ENCODE data around the gene ITGB2.
A peak's percentile ranks its signal among the peaks of the same experiment; 100 is the strongest.

ITGB2 gene

GRCh38 chr21:44940116-44940631 is 19.5 kb upstream of the ITGB2 start:
- DNase-seq (ENCODE audit: low spot score): no peak

- DNase-seq (ENCODE audit: low spot score): peak; percentile 86
Observed at GRCh38 chr21:44939532-44940115, 18.9 kb upstream of the ITGB2 start, which contains the start of gene SLX9. TSS of gene SLX9 (plus strand) at chr21:44940029. CDS start at chr21:44940058, 29 bp downstream.

- no peak for DNase-seq (ENCODE audit: low spot score)
Observed at GRCh38 chr21:44938772-44939531, 18.3 kb upstream of the ITGB2 start.

GRCh38 chr21:44935533-44935927 is 14.8 kb upstream of the ITGB2 start:
- DNase-seq (ENCODE audit: low spot score): no peak

- no peak for DNase-seq (ENCODE audit: low spot score)
Observed at GRCh38 chr21:44934797-44935532, 14.3 kb upstream of the ITGB2 start.

GRCh38 chr21:44934276-44934675 is 13.6 kb upstream of the ITGB2 start:
- DNase-seq (ENCODE audit: low spot score): no peak

- no peak for DNase-seq (ENCODE audit: low spot score)
Observed at GRCh38 chr21:44933918-44934260, 13.2 kb upstream of the ITGB2 start.

GRCh38 chr21:44933199-44933917 is 12.7 kb upstream of the ITGB2 start:
- no peak for DNase-seq (ENCODE audit: low spot score)

- peak; percentile 31 for DNase-seq (ENCODE audit: low spot score)
Observed at GRCh38 chr21:44932408-44933181, 11.9 kb upstream of the ITGB2 start.

- no peak for DNase-seq (ENCODE audit: low spot score)
Observed at GRCh38 chr21:44931501-44932407, 11.1 kb upstream of the ITGB2 start.

- DNase-seq (ENCODE audit: low spot score): no peak
Observed at GRCh38 chr21:44931137-44931500, 10.4 kb upstream of the ITGB2 start.

GRCh38 chr21:44930543-44930981 is 9.9 kb upstream of the ITGB2 start:
- DNase-seq (ENCODE audit: low spot score): no peak

GRCh38 chr21:44929799-44930542 is 9.3 kb upstream of the ITGB2 start:
- no peak for DNase-seq (ENCODE audit: low spot score)

GRCh38 chr21:44929242-44929798 is 8.6 kb upstream of the ITGB2 start:
- no peak for DNase-seq (ENCODE audit: low spot score)

- peak; percentile 77 for DNase-seq (ENCODE audit: low spot score)
Observed at GRCh38 chr21:44928500-44929241, 8.0 kb upstream of the ITGB2 start.

GRCh38 chr21:44927587-44928461 is 7.1 kb upstream of the ITGB2 start:
- DNase-seq (ENCODE audit: low spot score): peak; percentile 96

- no peak for DNase-seq (ENCODE audit: low spot score)
Observed at GRCh38 chr21:44927259-44927586, 6.5 kb upstream of the ITGB2 start.

Data from kidney tubule cell (primary cell).